ENCODE data around the gene MTHFD2L. TPM values are rescaled to one million over a fixed set of nuclear protein-coding genes. Genes with fewer than 3 reads are reported as not detected.

MTHFD2L gene
- total RNA-seq, 4 donors from 2014 or later = 11.4 to 23.7 (median 17.8) TPM

DNA sequence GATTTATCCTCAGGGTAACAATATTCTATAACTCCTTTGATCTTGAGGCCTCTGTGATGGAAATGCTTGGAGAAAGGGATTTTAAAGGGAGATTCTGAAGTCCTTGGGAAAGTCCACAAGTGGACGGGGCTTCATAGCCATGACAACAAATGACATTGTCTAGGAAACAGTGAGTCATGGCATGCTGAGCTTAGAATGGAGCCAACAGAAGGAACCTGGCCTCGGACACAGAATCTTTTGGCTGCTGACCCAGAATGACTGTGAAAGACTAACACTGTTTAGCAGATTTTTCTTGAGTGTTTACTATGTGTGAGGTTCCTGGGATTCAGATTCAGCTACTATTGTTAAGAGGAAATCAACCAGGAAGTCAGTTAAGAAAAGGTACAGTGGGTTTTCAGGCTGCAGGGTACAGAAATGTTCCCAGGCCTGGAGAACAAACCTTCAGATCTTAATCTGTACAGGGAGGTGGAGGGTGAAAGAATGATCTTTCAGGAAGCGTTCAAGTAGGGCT, 40.8 kb upstream of the MTHFD2L start:
- no peaks in the 10 kb centered on the region for H3K9me3 ChIP-seq
- no peak overlapping the region for H3K4me3 ChIP-seq
- whole genome bisulfite sequencing, 2 donors = 25 to 28% methylated on average over 3 of the region's 3 CpGs
- no peaks in the 10 kb centered on the region for H3K36me3 ChIP-seq
- H3K27me3 ChIP-seq = no peaks in the 10 kb centered on the region
- H3K4me1 ChIP-seq = peaks cover 0 to 18% (median 4%) of the 10 kb centered on the region in 4 donors
- TF ChIP-seq POLR2A (IDR thresholded peaks at IDR 0.05) (no peak), EP300 (IDR thresholded peaks at IDR 0.05) (peak in 1 of 2 donors; percentile 80)
- peak overlapping the region in 3 of 4 donors; percentile 19 to 67 (median 46) for H3K27ac ChIP-seq
- DNase-seq (ENCODE audit: low spot score in 2 of 2) = peak in 1 of 2 donors; percentile 68

DNA sequence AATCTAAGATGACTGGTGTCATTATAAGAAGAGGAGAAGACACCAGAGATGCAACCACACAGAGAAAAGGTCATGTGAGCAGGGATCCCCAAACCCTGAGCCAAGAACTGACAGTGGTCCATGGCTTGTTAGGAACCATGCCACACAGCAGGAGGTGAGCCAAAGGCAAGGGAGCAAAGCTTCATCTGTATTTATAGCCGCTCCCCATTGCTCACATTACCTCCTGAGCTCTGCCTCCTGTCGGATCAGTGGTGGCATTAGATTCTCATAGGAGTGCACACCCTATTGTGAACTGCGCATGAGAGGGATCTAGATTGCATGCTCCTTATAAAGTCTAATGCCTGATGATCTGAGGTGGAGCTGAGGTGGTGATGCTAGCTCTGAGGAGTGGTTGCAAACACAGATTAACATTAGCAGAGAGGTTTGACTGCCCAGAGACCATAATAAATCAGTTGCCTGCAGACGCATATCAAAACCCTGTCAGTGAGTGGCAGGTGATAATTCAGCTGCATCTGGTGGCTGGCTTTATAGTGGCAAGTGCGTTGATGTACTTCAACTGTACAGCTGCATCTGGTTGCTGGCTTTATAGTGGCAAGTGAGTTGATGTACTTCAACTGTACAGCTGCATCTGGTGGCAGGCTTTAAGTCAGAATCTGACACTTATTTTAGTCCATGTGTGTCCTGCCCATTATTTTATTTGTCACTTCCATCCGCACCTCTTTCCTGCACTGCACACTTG, 39.1 kb upstream of the MTHFD2L start:
- 91% methylated on average over 6 of the region's 6 CpGs for WGBS, 2 donors
- H3K27me3 ChIP-seq = no peaks in the 10 kb centered on the region
- DNase-seq (ENCODE audit: low spot score in 2 of 2) = no peak
- H3K4me1 ChIP-seq = peaks cover 0 to 18% (median 4%) of the 10 kb centered on the region in 4 donors
- TF ChIP-seq EP300 (IDR thresholded peaks at IDR 0.05) = no peak
- TF ChIP-seq, protein P1, sequence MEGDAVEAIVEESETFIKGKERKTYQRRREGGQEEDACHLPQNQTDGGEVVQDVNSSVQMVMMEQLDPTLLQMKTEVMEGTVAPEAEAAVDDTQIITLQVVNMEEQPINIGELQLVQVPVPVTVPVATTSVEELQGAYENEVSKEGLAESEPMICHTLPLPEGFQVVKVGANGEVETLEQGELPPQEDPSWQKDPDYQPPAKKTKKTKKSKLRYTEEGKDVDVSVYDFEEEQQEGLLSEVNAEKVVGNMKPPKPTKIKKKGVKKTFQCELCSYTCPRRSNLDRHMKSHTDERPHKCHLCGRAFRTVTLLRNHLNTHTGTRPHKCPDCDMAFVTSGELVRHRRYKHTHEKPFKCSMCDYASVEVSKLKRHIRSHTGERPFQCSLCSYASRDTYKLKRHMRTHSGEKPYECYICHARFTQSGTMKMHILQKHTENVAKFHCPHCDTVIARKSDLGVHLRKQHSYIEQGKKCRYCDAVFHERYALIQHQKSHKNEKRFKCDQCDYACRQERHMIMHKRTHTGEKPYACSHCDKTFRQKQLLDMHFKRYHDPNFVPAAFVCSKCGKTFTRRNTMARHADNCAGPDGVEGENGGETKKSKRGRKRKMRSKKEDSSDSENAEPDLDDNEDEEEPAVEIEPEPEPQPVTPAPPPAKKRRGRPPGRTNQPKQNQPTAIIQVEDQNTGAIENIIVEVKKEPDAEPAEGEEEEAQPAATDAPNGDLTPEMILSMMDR (IDR thresholded peaks at IDR 0.05) = no peak
- no peak for TF ChIP-seq POLR2A (IDR thresholded peaks at IDR 0.05)
- no peak overlapping the region for H3K4me3 ChIP-seq
- no peak overlapping the region for H3K27ac ChIP-seq
- no peaks in the 10 kb centered on the region for H3K36me3 ChIP-seq
- H3K9me3 ChIP-seq = no peaks in the 10 kb centered on the region

DNA sequence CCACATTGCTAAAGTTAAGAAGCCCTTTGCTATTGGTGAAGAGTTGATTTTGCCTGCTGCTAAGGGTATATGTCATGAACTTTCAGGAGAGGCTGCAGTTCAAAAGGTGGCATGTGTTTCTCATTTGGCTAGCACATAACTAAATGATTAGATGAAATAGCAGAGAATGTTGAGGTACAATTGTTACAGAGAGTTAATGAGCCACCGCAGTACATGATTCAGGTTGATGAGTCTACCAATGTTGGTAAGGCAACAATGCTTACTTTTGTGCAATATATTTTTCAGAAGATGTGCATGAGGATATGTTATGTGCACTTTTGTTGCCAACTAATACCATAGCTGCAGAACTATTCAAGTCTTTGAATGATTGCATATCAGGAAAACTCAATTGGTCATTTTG, 37.8 kb upstream of the MTHFD2L start:
- H3K27me3 ChIP-seq = no peaks in the 10 kb centered on the region
- no peaks in the 10 kb centered on the region for H3K36me3 ChIP-seq
- H3K27ac ChIP-seq = no peak overlapping the region
- peaks cover 0 to 18% (median 4%) of the 10 kb centered on the region in 4 donors for H3K4me1 ChIP-seq
- DNase-seq (ENCODE audit: low spot score in 2 of 2) = no peak
- WGBS, 2 donors = 83 to 86% methylated on average over 1 of the region's 1 CpG
- H3K9me3 ChIP-seq = no peaks in the 10 kb centered on the region
- no peak overlapping the region for H3K4me3 ChIP-seq
- TF ChIP-seq, protein P1 (IDR thresholded peaks at IDR 0.05) = no peak
- no peak for TF ChIP-seq EP300 (IDR thresholded peaks at IDR 0.05)
- no peak for TF ChIP-seq POLR2A (IDR thresholded peaks at IDR 0.05)

GRCh38 chr4:74121643-74122579, 36.0 kb upstream of the MTHFD2L start:
- H3K9me3 ChIP-seq = no peaks in the 10 kb centered on the region
- no peak for TF ChIP-seq POLR2A (IDR thresholded peaks at IDR 0.05)
- TF ChIP-seq, protein P1 (IDR thresholded peaks at IDR 0.05) = no peak
- TF ChIP-seq EP300 (IDR thresholded peaks at IDR 0.05) = no peak
- WGBS, 2 donors = 72 to 84% methylated on average over 2 of the region's 2 CpGs
- H3K36me3 ChIP-seq = no peaks in the 10 kb centered on the region
- DNase-seq (ENCODE audit: low spot score in 2 of 2) = no peak
- peaks cover 0 to 10% (median 4%) of the 10 kb centered on the region in 4 donors for H3K4me1 ChIP-seq
- H3K27me3 ChIP-seq = no peaks in the 10 kb centered on the region
- no peak overlapping the region for H3K4me3 ChIP-seq
- no peak overlapping the region for H3K27ac ChIP-seq

GRCh38 chr4:74123065-74123728, 34.7 kb upstream of the MTHFD2L start:
- Histone ChIP-seq H3K4me3 (no peak overlapping the region), H3K4me1 (no peaks in the 10 kb centered on the region), H3K27ac (no peak overlapping the region), H3K27me3 (no peaks in the 10 kb centered on the region), H3K9me3 (no peaks in the 10 kb centered on the region), H3K36me3 (no peaks in the 10 kb centered on the region)
- no peak for DNase-seq (ENCODE audit: low spot score in 2 of 2)
- whole genome bisulfite sequencing, 2 donors = 82 to 86% methylated on average over 1 of the region's 1 CpG
- TF ChIP-seq EP300 (IDR thresholded peaks at IDR 0.05) (peak in 1 of 2 donors; percentile 15), POLR2A (IDR thresholded peaks at IDR 0.05) (no peak)
